IMR-90 (cell line): Measurements from ENCODE around the gene ROBO1. TPM values are rescaled to one million over a fixed set of nuclear protein-coding genes. Genes with fewer than 3 reads are reported as not detected.

Experiments
- ATAC-seq: fragments of 200-7000 bp; cut with Tn5 transposase; 2 replicates; pipeline ENCODE4 v1.9.1; 2020; ENCODE audit warnings: low read depth, mild to moderate bottlenecking, moderate library complexity
- BruUV-seq: library from RNA; stranded (reverse); fragments of 400-500 nt; replicated peaks from 2 replicates; lab custom pipeline; 2021; lab: Mats Ljungman, UMichigan
- CTCF ChIA-PET: fragments of 300-600 bp; formaldehyde crosslinking; extraction: SDS; loops from one replicate; lab custom pipeline; 2021; ENCODE audit warnings: antibody characterized with exemption; lab: Yijun Ruan, JAX
- POLR2A ChIA-PET: fragments of 300-600 bp; sonication (Branson Sonifier 250); formaldehyde crosslinking; loops from one replicate; lab custom pipeline; 2022; ENCODE audit warnings: antibody characterized with exemption; ENCODE audit not compliant: unreplicated experiment; lab: Charles Lee
- DNase-seq: peaks from one replicate; pipeline ENCODE4 v3.0.0; 2013
- H2AFZ ChIP-seq: replicated peaks from 2 replicates; pipeline ENCODE3; 2013; ENCODE audit warnings: low read length, mild to moderate bottlenecking; ENCODE audit not compliant: poor library complexity
- H2AK5ac ChIP-seq: 2 replicates; pipeline ENCODE4 v1.6.1; 2013; ENCODE audit warnings: low read depth, low read length, inconsistent platforms
- H2AK9ac ChIP-seq: replicated peaks from 2 replicates; pipeline ENCODE3; 2013; ENCODE audit warnings: mild to moderate bottlenecking, low read depth, low read length, moderate library complexity; ENCODE audit not compliant: poor library complexity
- H2BK120ac ChIP-seq: 2 replicates; pipeline ENCODE4 v1.6.1; 2013; ENCODE audit warnings: low read depth, low read length, inconsistent platforms
- H2BK15ac ChIP-seq: 3 replicates; pipeline ENCODE4 v1.6.1; 2013; ENCODE audit warnings: low read depth, low read length, inconsistent platforms
- H2BK20ac ChIP-seq: 2 replicates; pipeline ENCODE4 v1.6.1; 2013; ENCODE audit warnings: low read depth, mild to moderate bottlenecking, inconsistent platforms, low read length, moderate library complexity
- H2BK5ac ChIP-seq: 2 replicates; pipeline ENCODE4 v1.6.1; 2013; ENCODE audit warnings: mild to moderate bottlenecking, low read depth, low read length, inconsistent platforms; ENCODE audit not compliant: poor library complexity, severe bottlenecking
- H3K14ac ChIP-seq: replicated peaks from 2 replicates; pipeline ENCODE4 v1.6.1; 2013; ENCODE audit warnings: low read depth, low read length, inconsistent platforms
- H3K18ac ChIP-seq: 2 replicates; pipeline ENCODE4 v1.6.1; 2013; ENCODE audit warnings: low read depth, low read length, control low read depth
- H3K23ac ChIP-seq: 2 replicates; pipeline ENCODE4 v1.6.1; 2013; ENCODE audit warnings: low read depth, low read length, inconsistent platforms
- H3K27ac ChIP-seq: 2 replicates; pipeline ENCODE4 v1.5.1; 2013; ENCODE audit warnings: mild to moderate bottlenecking, control low read depth, low read length; ENCODE audit not compliant: insufficient read depth
- H3K27me3 ChIP-seq: 2 replicates; pipeline ENCODE4 v1.6.1; 2013; ENCODE audit warnings: low read length; ENCODE audit not compliant: control insufficient read depth, insufficient read depth
- H3K36me3 ChIP-seq: 2 replicates; pipeline ENCODE4 v1.6.1; 2013; ENCODE audit warnings: low read length, mixed read lengths; ENCODE audit not compliant: control insufficient read depth, insufficient read depth
- H3K4ac ChIP-seq: 2 replicates; pipeline ENCODE4 v1.6.1; 2013; ENCODE audit warnings: low read depth, low read length, inconsistent platforms
- H3K4me1 ChIP-seq: 2 replicates; pipeline ENCODE4 v1.6.1; 2013; ENCODE audit warnings: low read length, mixed read lengths; ENCODE audit not compliant: control insufficient read depth, insufficient read depth
- H3K4me2 ChIP-seq: 2 replicates; pipeline ENCODE4 v1.6.1; 2013; ENCODE audit warnings: low read depth, mild to moderate bottlenecking, control low read depth, low read length, moderate library complexity
- H3K4me3 ChIP-seq: 2 replicates; pipeline ENCODE4 v1.5.1; 2013; ENCODE audit warnings: low read depth, mild to moderate bottlenecking, control low read depth, low read length, moderate library complexity; ENCODE audit not compliant: insufficient read depth
- H3K56ac ChIP-seq: 2 replicates; pipeline ENCODE4 v1.6.1; 2013; ENCODE audit warnings: low read length, inconsistent platforms; ENCODE audit not compliant: insufficient read depth; ENCODE audit errors: extremely low read depth
- H3K79me1 ChIP-seq, 2 experiments: 2 replicates each; pipeline ENCODE4 v1.6.1; 2013; ENCODE audit warnings: low read length in 2 of 2, inconsistent platforms in 1 of 2, low read depth in 1 of 2
- H3K9ac ChIP-seq: 2 replicates; pipeline ENCODE4 v1.6.1; 2013; ENCODE audit warnings: low read depth, low read length, control low read depth
- H3K9me1 ChIP-seq: 2 replicates; pipeline ENCODE4 v1.6.1; 2013; ENCODE audit warnings: low read length, inconsistent platforms; ENCODE audit not compliant: insufficient read depth
- H3K9me3 ChIP-seq: 2 replicates; pipeline ENCODE4 v1.6.1; 2013; ENCODE audit warnings: low read length; ENCODE audit not compliant: control insufficient read depth, insufficient read depth
- H4K20me1 ChIP-seq: 2 replicates; pipeline ENCODE4 v1.6.1; 2013; ENCODE audit warnings: low read length, inconsistent platforms; ENCODE audit not compliant: insufficient read depth
- H4K5ac ChIP-seq: 2 replicates; pipeline ENCODE4 v1.6.1; 2013; ENCODE audit warnings: mild to moderate bottlenecking, low read depth, low read length, control low read depth
- H4K8ac ChIP-seq, 2 experiments: 2 replicates each; pipeline ENCODE4 v1.6.1; 2013; ENCODE audit warnings: low read depth in 2 of 2, low read length in 2 of 2, control low read depth in 1 of 2, inconsistent platforms in 1 of 2
- H4K91ac ChIP-seq: 2 replicates; pipeline ENCODE4 v1.6.1; 2013; ENCODE audit warnings: low read depth, low read length, inconsistent platforms; ENCODE audit not compliant: insufficient read depth
- BHLHE40 ChIP-seq: fragments of 150-350 bp; IDR thresholded peaks from 2 replicates; pipeline ENCODE4 v1.6.1; 2016; ENCODE audit warnings: mild to moderate bottlenecking, low read depth, low read length
- CEBPB ChIP-seq: IDR thresholded peaks from 2 replicates; pipeline ENCODE4 v1.6.1; 2012; ENCODE audit warnings: low read depth, low read length, improper control_type of control experiment
- CHD1 ChIP-seq: IDR thresholded peaks from 2 replicates; pipeline ENCODE4 v1.6.1; 2012; ENCODE audit warnings: low read depth, low read length, improper control_type of control experiment
- FOS ChIP-seq: fragments of 150-350 bp; IDR thresholded peaks from 2 replicates; pipeline ENCODE4 v1.6.1; 2016; ENCODE audit warnings: low read depth, low read length
- MAFK ChIP-seq: IDR thresholded peaks from 2 replicates; pipeline ENCODE4 v1.6.1; 2012; ENCODE audit warnings: low read depth, low read length, improper control_type of control experiment
- MAZ ChIP-seq: IDR thresholded peaks from 2 replicates; pipeline ENCODE4 v1.6.1; 2012; ENCODE audit warnings: low read depth, mild to moderate bottlenecking, low read length, improper control_type of control experiment, moderate library complexity, borderline replicate concordance
- MXI1 ChIP-seq: IDR thresholded peaks from 2 replicates; pipeline ENCODE4 v1.6.1; 2012; ENCODE audit warnings: low read depth, mild to moderate bottlenecking, low read length, moderate library complexity, borderline replicate concordance
- NFE2L2 ChIP-seq: fragments of 150-350 bp; IDR thresholded peaks from 2 replicates; pipeline ENCODE4 v1.6.1; 2016; ENCODE audit warnings: low read depth, mild to moderate bottlenecking, low read length
- POLR2A ChIP-seq: IDR thresholded peaks from 2 replicates; pipeline ENCODE4 v1.6.1; 2012; ENCODE audit warnings: mild to moderate bottlenecking, low read depth, low read length
- RAD21 ChIP-seq: IDR thresholded peaks from 2 replicates; pipeline ENCODE4 v1.6.1; 2012; ENCODE audit warnings: low read length, improper control_type of control experiment
- RCOR1 ChIP-seq: IDR thresholded peaks from 2 replicates; pipeline ENCODE4 v1.6.1; 2012; ENCODE audit warnings: mild to moderate bottlenecking, low read length, improper control_type of control experiment; ENCODE audit not compliant: insufficient replicate concordance
- RFX5 ChIP-seq: IDR thresholded peaks from 2 replicates; pipeline ENCODE4 v1.8.0; 2012; ENCODE audit warnings: low read depth, mild to moderate bottlenecking, low read length, moderate library complexity
- SMC3 ChIP-seq: fragments of 150-350 bp; IDR thresholded peaks from 2 replicates; pipeline ENCODE4 v1.6.1; 2016; ENCODE audit warnings: low read depth, mild to moderate bottlenecking, antibody characterized with exemption, low read length, moderate library complexity
- WGBS, 2 experiments: methylation state at CpG; one replicate each; pipeline versions ENCODE4 v1.1.5 to v1.1.7; 2013; ENCODE audit warnings: missing lambda C conversion rate in 2 of 2; ENCODE audit not compliant: insufficient read length in 1 of 2; ENCODE audit errors: extremely low coverage in 2 of 2; 5-methylcytosine and 5-hydroxymethylcytosine counted together
- dilution Hi-C: fragments of 300-500 bp; cut with HindIII; formaldehyde crosslinking; loops from one replicate; pipeline ENCODE4 v1.14.3; 2018; ENCODE audit warnings: low sequenced_read_pairs; ENCODE audit not compliant: unreplicated experiment
- in situ Hi-C: fragments of 300-500 bp; cut with MboI; formaldehyde crosslinking; loops from 3 replicates; pipeline ENCODE4 v1.14.3; 2019; ENCODE audit warnings: low sequenced_read_pairs, inconsistent platforms, mixed read lengths
- intact Hi-C: fragments of 100-400 bp; cut with micrococcal nuclease; formaldehyde crosslinking; loops from 2 replicates; pipeline ENCODE4 v1.10.0; 2022
- polyA plus RNA-seq, 3 experiments: library from polyadenylated mRNA; depleted of rRNA; stranded (reverse); fragments of >200 nt; gene quantifications; 2 replicates each; pipeline ENCODE4 v1.2.3, GENCODE V29; 2012; ENCODE audit warnings: low replicate concordance in 1 of 3
- total RNA-seq: library from RNA; depleted of rRNA; stranded (reverse); fragments of >200 nt; gene quantifications from 2 replicates; pipeline ENCODE4 v1.2.3, GENCODE V29; 2012
- TF ChIP-seq, protein P1 (sequence below): fragments of 150-350 bp; IDR thresholded peaks from 2 replicates; pipeline ENCODE4 v1.6.1; 2016; ENCODE audit warnings: low read depth, mild to moderate bottlenecking, low read length, moderate library complexity, borderline replicate concordance
- TF ChIP-seq, protein P2 (sequence below): conservative IDR thresholded peaks from 2 replicates; pipeline ENCODE4 v1.5.1; 2012; ENCODE audit warnings: mild to moderate bottlenecking, low read depth, low read length, improper control_type of control experiment
- TF ChIP-seq, protein P3 (sequence below): fragments of 150-350 bp; IDR thresholded peaks from 2 replicates; pipeline ENCODE4 v1.6.1; 2017; ENCODE audit warnings: mild to moderate bottlenecking, antibody characterized with exemption, low read length, low read depth

Gene ROBO1
- total and polyA plus RNA-seq, 2 of the 4 experiments (the other 2 are of a cell fraction): 24.1 to 53.9 TPM

DNA sequence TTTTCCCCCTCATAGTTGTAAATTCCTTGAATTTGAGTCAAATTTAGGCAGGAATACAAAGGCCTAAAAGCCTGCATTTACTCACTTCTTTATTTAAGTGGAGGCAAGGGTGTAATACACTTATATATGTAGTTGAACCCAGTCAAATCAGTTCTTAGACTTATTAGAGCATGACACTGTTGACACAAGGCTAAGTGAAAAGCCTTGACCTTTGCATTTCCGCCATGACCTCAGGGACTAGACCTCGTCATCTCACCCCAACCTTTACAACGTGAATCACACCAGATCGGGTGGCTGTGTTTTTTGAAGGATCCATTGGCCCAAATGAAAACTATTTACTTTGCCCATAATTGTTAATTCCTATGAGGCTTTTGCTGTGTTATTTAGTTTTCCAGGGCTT lies 774.4 kb downstream of the ROBO1 start:
- Histone ChIP-seq H2AK5ac (no peak overlapping the region), H2BK15ac (no peak overlapping the region), H4K91ac (no peak overlapping the region), H4K5ac (no peak overlapping the region), H3K23ac (no peak overlapping the region), H4K8ac (no peak overlapping the region), H3K4me3 (no peak overlapping the region), H3K27me3 (no peaks in the 10 kb centered on the region), H3K14ac (no peak overlapping the region), H3K18ac (no peak overlapping the region), H3K9ac (no peak overlapping the region), H3K4me2 (no peak overlapping the region), H3K4me1 (peaks cover 2% of the 10 kb centered on the region; the same call in 1 of the 2 replicates), H4K20me1 (no peaks in the 10 kb centered on the region), H2BK120ac (no peak overlapping the region), H3K9me3 (peaks cover 3% of the 10 kb centered on the region; the same call in 1 of the 2 replicates), H3K79me1 (peaks cover 11 to 20% of the 10 kb centered on the region in 2 experiments), H2BK20ac (no peak overlapping the region), H3K4ac (no peak overlapping the region), H3K9me1 (no peaks in the 10 kb centered on the region), H3K36me3 (no peaks in the 10 kb centered on the region), H2BK5ac (no peak overlapping the region), H2AFZ (no peak overlapping the region), H3K27ac (no peak overlapping the region), H3K56ac (no peak overlapping the region), H2AK9ac (no peak overlapping the region)
- DNase-seq: no peak
- WGBS, 2 experiments: 100% methylated on average over 2 of the region's 4 CpGs; no CpG with 5 or more reads in 1 of the 2 experiments
- ChIA-PET CTCF (no interaction called here), POLR2A (no interaction called here)
- in situ Hi-C loops (loop anchor here (25.0 kb wide), 1 partner anchor 331 kb away; no protein-coding TSS in a partner anchor), dilution Hi-C loops (no loop called here), intact Hi-C loops (no loop called here)
- BruUV-seq: no TSS peak
- no peak for ATAC-seq
- TF ChIP-seq RAD21 (no peak), FOS (no peak), RFX5 (no peak), MAZ (no peak), NFE2L2 (no peak), CHD1 (no peak), MAFK (no peak), RCOR1 (no peak), CEBPB (no peak), BHLHE40 (no peak), POLR2A (no peak), SMC3 (no peak), MXI1 (no peak)
- TF ChIP-seq, protein P1, sequence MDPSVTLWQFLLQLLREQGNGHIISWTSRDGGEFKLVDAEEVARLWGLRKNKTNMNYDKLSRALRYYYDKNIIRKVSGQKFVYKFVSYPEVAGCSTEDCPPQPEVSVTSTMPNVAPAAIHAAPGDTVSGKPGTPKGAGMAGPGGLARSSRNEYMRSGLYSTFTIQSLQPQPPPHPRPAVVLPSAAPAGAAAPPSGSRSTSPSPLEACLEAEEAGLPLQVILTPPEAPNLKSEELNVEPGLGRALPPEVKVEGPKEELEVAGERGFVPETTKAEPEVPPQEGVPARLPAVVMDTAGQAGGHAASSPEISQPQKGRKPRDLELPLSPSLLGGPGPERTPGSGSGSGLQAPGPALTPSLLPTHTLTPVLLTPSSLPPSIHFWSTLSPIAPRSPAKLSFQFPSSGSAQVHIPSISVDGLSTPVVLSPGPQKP: no peak
- TF ChIP-seq, protein P2, sequence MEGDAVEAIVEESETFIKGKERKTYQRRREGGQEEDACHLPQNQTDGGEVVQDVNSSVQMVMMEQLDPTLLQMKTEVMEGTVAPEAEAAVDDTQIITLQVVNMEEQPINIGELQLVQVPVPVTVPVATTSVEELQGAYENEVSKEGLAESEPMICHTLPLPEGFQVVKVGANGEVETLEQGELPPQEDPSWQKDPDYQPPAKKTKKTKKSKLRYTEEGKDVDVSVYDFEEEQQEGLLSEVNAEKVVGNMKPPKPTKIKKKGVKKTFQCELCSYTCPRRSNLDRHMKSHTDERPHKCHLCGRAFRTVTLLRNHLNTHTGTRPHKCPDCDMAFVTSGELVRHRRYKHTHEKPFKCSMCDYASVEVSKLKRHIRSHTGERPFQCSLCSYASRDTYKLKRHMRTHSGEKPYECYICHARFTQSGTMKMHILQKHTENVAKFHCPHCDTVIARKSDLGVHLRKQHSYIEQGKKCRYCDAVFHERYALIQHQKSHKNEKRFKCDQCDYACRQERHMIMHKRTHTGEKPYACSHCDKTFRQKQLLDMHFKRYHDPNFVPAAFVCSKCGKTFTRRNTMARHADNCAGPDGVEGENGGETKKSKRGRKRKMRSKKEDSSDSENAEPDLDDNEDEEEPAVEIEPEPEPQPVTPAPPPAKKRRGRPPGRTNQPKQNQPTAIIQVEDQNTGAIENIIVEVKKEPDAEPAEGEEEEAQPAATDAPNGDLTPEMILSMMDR: no peak
- TF ChIP-seq, protein P3, sequence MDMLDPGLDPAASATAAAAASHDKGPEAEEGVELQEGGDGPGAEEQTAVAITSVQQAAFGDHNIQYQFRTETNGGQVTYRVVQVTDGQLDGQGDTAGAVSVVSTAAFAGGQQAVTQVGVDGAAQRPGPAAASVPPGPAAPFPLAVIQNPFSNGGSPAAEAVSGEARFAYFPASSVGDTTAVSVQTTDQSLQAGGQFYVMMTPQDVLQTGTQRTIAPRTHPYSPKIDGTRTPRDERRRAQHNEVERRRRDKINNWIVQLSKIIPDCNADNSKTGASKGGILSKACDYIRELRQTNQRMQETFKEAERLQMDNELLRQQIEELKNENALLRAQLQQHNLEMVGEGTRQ: no peak
